GM12892 (cell line): ENCODE measurements around the gene CEP350.

ENCODE experiments used
- DNase-seq: peaks from one replicate; pipeline ENCODE4 v3.0.0; 2011; ENCODE audit not compliant: insufficient read length
- FAIRE-seq: peaks from 2 replicates; lab custom pipeline; 2011; peaks lifted over from hg19 to GRCh38; lab: Jason Lieb, UNC
- POLR2A ChIP-seq: IDR thresholded peaks from 2 replicates; pipeline ENCODE4 v1.6.1; 2011; ENCODE audit warnings: low read depth, low read length, control low read depth
- POLR2AphosphoS5 ChIP-seq: IDR thresholded peaks from 2 replicates; pipeline ENCODE4 v1.6.1; 2011; ENCODE audit warnings: low read depth, low read length, control low read depth
- TAF1 ChIP-seq: IDR thresholded peaks from 2 replicates; pipeline ENCODE4 v1.6.1; 2011; ENCODE audit warnings: low read depth, mild to moderate bottlenecking, control low read depth, low read length, borderline replicate concordance

The CEP350 gene

DNA sequence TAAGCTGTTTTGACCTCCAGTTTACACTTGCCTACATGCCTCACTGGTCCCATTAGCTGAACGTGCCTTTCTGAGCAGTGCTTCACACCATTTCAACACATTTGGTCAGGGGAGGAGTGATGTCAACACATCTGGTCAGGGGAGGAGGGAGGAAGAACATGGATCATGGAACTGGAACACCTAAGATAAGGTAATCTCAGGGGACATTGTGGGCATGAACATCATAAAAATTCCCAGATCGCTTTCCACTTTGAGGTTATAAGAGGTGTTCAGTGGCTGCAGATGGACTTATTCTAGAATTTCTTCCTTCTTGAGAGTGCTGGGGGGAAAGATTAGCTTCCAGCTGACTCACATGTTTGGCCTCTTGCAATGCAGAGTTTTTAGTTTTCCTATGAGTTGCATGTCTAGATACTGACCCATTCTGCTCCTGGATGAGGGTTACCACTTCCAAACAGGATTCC, 202.1 kb downstream of the CEP350 start:
- peak; percentile 50 for FAIRE-seq
- DNase-seq = no peak
- TF ChIP-seq POLR2A (no peak), TAF1 (no peak), POLR2AphosphoS5 (no peak)

DNA sequence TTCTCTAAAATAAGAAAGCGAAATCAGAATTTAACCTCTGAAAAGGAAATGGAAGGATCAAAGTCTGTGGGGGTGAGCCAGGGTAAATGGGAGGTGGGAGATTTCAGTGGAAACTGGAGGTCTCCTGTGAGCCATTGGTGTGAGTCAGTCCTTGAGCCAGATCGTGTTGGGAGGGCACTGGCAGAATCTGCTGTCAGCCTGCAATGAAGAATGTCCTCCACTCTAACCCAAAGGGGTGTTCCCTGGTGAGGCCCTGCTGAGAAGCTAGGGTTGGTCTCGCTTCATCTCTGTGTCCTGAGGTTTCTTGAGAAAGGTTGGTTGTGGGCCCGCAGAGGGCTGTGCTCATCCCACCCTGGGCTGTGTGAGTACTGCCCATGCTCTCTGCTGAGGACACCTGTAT, 202.5 kb downstream of the CEP350 start:
- DNase-seq (no peak), FAIRE-seq (no peak)
- TF ChIP-seq TAF1 = no peak
- no peak for TF ChIP-seq POLR2A
- no peak for TF ChIP-seq POLR2AphosphoS5

GRCh38 chr1:180157576-180158057, 203.0 kb downstream of the CEP350 start:
- DNase-seq (no peak), FAIRE-seq (no peak)
- no peak for TF ChIP-seq TAF1
- no peak for TF ChIP-seq POLR2AphosphoS5
- TF ChIP-seq POLR2A = no peak

GRCh38 chr1:180158149-180159147, 203.8 kb downstream of the CEP350 start:
- no peak for DNase-seq

DNA sequence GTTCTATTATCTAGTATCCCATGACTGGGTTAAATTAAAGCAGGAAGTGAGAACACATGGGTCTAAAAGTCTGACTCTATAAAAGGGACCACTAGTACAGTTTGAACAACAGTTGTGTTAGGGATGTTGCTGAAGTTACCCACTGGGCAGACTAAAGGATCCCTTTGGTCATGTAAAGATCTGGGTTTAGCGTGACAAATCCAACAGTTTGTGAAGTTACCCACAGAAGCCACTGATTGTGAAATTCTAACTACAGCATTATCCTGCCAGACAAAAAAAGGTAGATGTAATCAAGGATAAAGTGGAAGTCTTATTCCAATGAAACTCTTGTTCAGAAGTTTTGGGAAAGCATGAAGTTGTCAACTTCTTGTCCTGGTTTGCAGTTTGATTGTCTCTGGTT, 205.7 kb downstream of the CEP350 start:
- no peak for TF ChIP-seq TAF1
- TF ChIP-seq POLR2AphosphoS5 = no peak
- no peak for TF ChIP-seq POLR2A
- no peak for FAIRE-seq
- no peak for DNase-seq

More at GRCh38 chr1:180158149-180159147, 203.8 kb downstream of the CEP350 start:
- FAIRE-seq = no peak
- TF ChIP-seq POLR2A (no peak), TAF1 (no peak), POLR2AphosphoS5 (no peak)

- DNase-seq = no peak
- TF ChIP-seq POLR2AphosphoS5 (no peak), TAF1 (no peak), POLR2A (no peak)
- no peak for FAIRE-seq
Observed at GRCh38 chr1:180163041-180163440, 208.4 kb downstream of the CEP350 start.
